GM12878 (cell line): ENCODE results near the gene TYRO3. TPM values are rescaled to one million over a fixed set of nuclear protein-coding genes. Genes with fewer than 3 reads are reported as not detected.

Source experiments
- ATAC-seq: fragments of 200-7000 bp; cut with Tn5 transposase; 3 replicates; pipeline ENCODE4 v1.9.1; 2020; ENCODE audit warnings: mild to moderate bottlenecking, moderate library complexity
- BruUV-seq: library from RNA; stranded (reverse); fragments of 400-500 nt; replicated peaks from 2 replicates; lab custom pipeline; 2021; lab: Mats Ljungman, UMichigan
- CTCF ChIA-PET: fragments of 300-600 bp; sonication (Branson Sonifier 250); formaldehyde crosslinking; extraction: SDS; loops from one replicate; lab custom pipeline; 2021; ENCODE audit warnings: inconsistent platforms; lab: Yijun Ruan, JAX
- POLR2A ChIA-PET: fragments of 350-600 bp; formaldehyde crosslinking; extraction: SDS; loops from one replicate; lab custom pipeline; 2021; ENCODE audit warnings: inconsistent platforms; lab: Charles Lee
- RAD21 ChIA-PET: fragments of 300-600 bp; sonication (Branson Sonifier 250); formaldehyde crosslinking; loops from one replicate; lab custom pipeline; 2023; ENCODE audit warnings: antibody characterized with exemption; ENCODE audit not compliant: unreplicated experiment; lab: Charles Lee
- SMC1A ChIA-PET: fragments of 300-600 bp; sonication (Branson Sonifier 250); formaldehyde crosslinking; loops from one replicate; lab custom pipeline; 2023; ENCODE audit not compliant: unreplicated experiment, uncharacterized antibody; lab: Charles Lee
- DNase-seq: peaks from one replicate; pipeline ENCODE4 v3.0.0-alpha.2; 2011; ENCODE audit warnings: low read depth, low spot score
- FAIRE-seq: peaks from 3 replicates; lab custom pipeline; 2011; peaks lifted over from hg19 to GRCh38; lab: Jason Lieb, UNC
- H2AFZ ChIP-seq: 2 replicates; pipeline ENCODE4 v1.6.0; 2011; ENCODE audit warnings: low read depth, low read length, control low read depth; ENCODE audit not compliant: control insufficient read depth
- H3K27ac ChIP-seq: 2 replicates; pipeline ENCODE4 v1.5.1; 2011; ENCODE audit warnings: control low read depth; ENCODE audit not compliant: control insufficient read depth, insufficient read depth
- H3K27me3 ChIP-seq, 2 experiments: replicated peaks in 1 of 2; 2 replicates each; pipeline versions ENCODE4 v1.6.0 to v1.6.1; 2011; ENCODE audit warnings: low read length in 1 of 2; ENCODE audit not compliant: control insufficient read depth in 2 of 2, insufficient read depth in 2 of 2
- H3K36me3 ChIP-seq, 2 experiments: 2 replicates each; pipeline ENCODE4 v1.5.1; 2011; ENCODE audit warnings: low read length in 1 of 2; ENCODE audit not compliant: control insufficient read depth in 2 of 2, insufficient read depth in 2 of 2
- H3K4me1 ChIP-seq: 2 replicates; pipeline ENCODE4 v1.6.1; 2011; ENCODE audit warnings: mild to moderate bottlenecking, low read length, moderate library complexity, mixed read lengths; ENCODE audit not compliant: control insufficient read depth, insufficient read depth
- H3K4me2 ChIP-seq: 2 replicates; pipeline ENCODE4 v1.6.0; 2011; ENCODE audit warnings: control low read depth; ENCODE audit not compliant: control insufficient read depth, insufficient read depth
- H3K4me3 ChIP-seq: fragments of 200-600 bp; sonication (generic); 2 replicates; pipeline ENCODE4 v1.5.1; 2016
- H3K79me2 ChIP-seq: 2 replicates; pipeline ENCODE4 v1.6.0; 2011; ENCODE audit warnings: low read length; ENCODE audit not compliant: control insufficient read depth, insufficient read depth
- H3K9ac ChIP-seq: 2 replicates; pipeline ENCODE4 v1.8.0; 2011; ENCODE audit warnings: low read length, control low read depth, mixed read lengths; ENCODE audit not compliant: control insufficient read depth, insufficient read depth
- H3K9me3 ChIP-seq: replicated peaks from 3 replicates; pipeline ENCODE4 v1.5.1; 2011; ENCODE audit warnings: mild to moderate bottlenecking, low read length; ENCODE audit not compliant: control insufficient read depth, insufficient read depth
- H4K20me1 ChIP-seq: 2 replicates; pipeline ENCODE4 v1.6.0; 2011; ENCODE audit not compliant: control insufficient read depth, insufficient read depth
- ASH2L ChIP-seq: fragments of 300-600, 200-600 bp; sonication (generic); IDR thresholded peaks from 2 replicates; pipeline ENCODE4 v1.6.1; 2017; ENCODE audit warnings: low read depth, mild to moderate bottlenecking, borderline replicate concordance
- BCL11A ChIP-seq: IDR thresholded peaks from 2 replicates; pipeline ENCODE4 v1.6.1; 2011; ENCODE audit warnings: low read depth, low read length
- BHLHE40 ChIP-seq, 2 experiments: fragments of 450-650 bp in 1 of 2; IDR thresholded peaks; 2 replicates each; pipeline ENCODE4 v1.6.1; 2011 to 2017; ENCODE audit warnings: low read depth in 2 of 2, borderline replicate concordance in 1 of 2, improper control_type of control experiment in 1 of 2, low read length in 1 of 2, mild to moderate bottlenecking in 1 of 2
- MTA3 ChIP-seq: IDR thresholded peaks from 2 replicates; pipeline ENCODE4 v1.6.1; 2012; ENCODE audit warnings: low read length, inconsistent platforms, borderline replicate concordance
- NFXL1 ChIP-seq: fragments of 450-650 bp; IDR thresholded peaks from 2 replicates; pipeline ENCODE4 v1.6.1; 2017; ENCODE audit warnings: antibody characterized with exemption, mild to moderate bottlenecking, borderline replicate concordance
- NFYB ChIP-seq: IDR thresholded peaks from 2 replicates; pipeline ENCODE4 v1.6.1; 2011; ENCODE audit warnings: low read depth, mild to moderate bottlenecking, low read length, improper control_type of control experiment, moderate library complexity; ENCODE audit not compliant: insufficient read depth
- PML ChIP-seq: IDR thresholded peaks from 2 replicates; pipeline ENCODE4 v1.6.1; 2012; ENCODE audit warnings: low read length, inconsistent platforms
- POLR2A ChIP-seq: IDR thresholded peaks from 2 replicates; pipeline ENCODE4 v1.6.1; 2011; ENCODE audit warnings: low read depth, mild to moderate bottlenecking, low read length
- POLR2AphosphoS2 ChIP-seq: IDR thresholded peaks from 2 replicates; pipeline ENCODE4 v1.6.1; 2011; ENCODE audit warnings: low read depth, mild to moderate bottlenecking, low read length, improper control_type of control experiment, moderate library complexity
- SIN3A ChIP-seq: IDR thresholded peaks from 2 replicates; pipeline ENCODE4 v1.6.1; 2012; ENCODE audit warnings: low read depth, low read length, improper control_type of control experiment
- SUZ12 ChIP-seq: fragments of 200-600 bp; sonication (generic); IDR thresholded peaks from one replicate; pipeline ENCODE4 v1.6.1; 2018; ENCODE audit warnings: antibody characterized with exemption, mild to moderate bottlenecking; ENCODE audit not compliant: unreplicated experiment
- YBX1 ChIP-seq: fragments of 450-650 bp; IDR thresholded peaks from 2 replicates; pipeline ENCODE4 v1.6.1; 2016; ENCODE audit warnings: antibody characterized with exemption
- YY1 ChIP-seq: IDR thresholded peaks from 2 replicates; pipeline ENCODE4 v1.6.1; 2011; ENCODE audit warnings: low read depth, mild to moderate bottlenecking, low read length
- WGBS: methylation state at CpG from one replicate; pipeline ENCODE4 v1.1.6; 2016; ENCODE audit warnings: low lambda C conversion rate; ENCODE audit not compliant: insufficient replicate concordance, insufficient coverage; ENCODE audit errors: missing lambda C conversion rate; 5-methylcytosine and 5-hydroxymethylcytosine counted together
- in situ Hi-C: fragments of 300-500 bp; cut with MboI; formaldehyde crosslinking; loops from 9 replicates; pipeline ENCODE4 v1.14.3; 2018; ENCODE audit warnings: mixed read lengths
- intact Hi-C: fragments of 100-400 bp; cut with micrococcal nuclease; formaldehyde crosslinking; loops from one replicate; pipeline ENCODE4 v1.14.2; 2022; ENCODE audit not compliant: unreplicated experiment
- polyA plus RNA-seq, 11 experiments: library from polyadenylated mRNA; depleted of rRNA in 4 of 11; unstranded in 6 of 11; stranded (reverse) in 5 of 11; fragments of >200 nt; fragmentation: Nextera tagmentation in 4 of 11; fragmentation: Illumina TruSeq in 1 of 11; extraction: Ambion mirVana in 4 of 11; extraction: Trizol in 1 of 11; gene quantifications; 1 replicate in 1 of 11; 2 replicates in 10 of 11; pipeline versions ENCODE4 v1.2.1 to v1.2.3, GENCODE V29; 2011 to 2016; ENCODE audit warnings: inconsistent platforms in 2 of 11, missing spikeins in 2 of 11, low read depth in 1 of 11
- total RNA-seq, 4 experiments: library from RNA; depleted of rRNA in 3 of 4; stranded (reverse); fragments of >200 nt in 3 of 4; fragmentation: Illumina TruSeq in 1 of 4; extraction: Trizol in 1 of 4; gene quantifications; 2 replicates each; pipeline versions ENCODE4 v1.2.1 to v1.2.3, GENCODE V29; 2013 to 2021
- TF ChIP-seq, protein P1 (sequence below): IDR thresholded peaks from 2 replicates; pipeline ENCODE4 v1.6.1; 2011; ENCODE audit warnings: mild to moderate bottlenecking, low read depth, low read length, moderate library complexity; ENCODE audit not compliant: insufficient replicate concordance
- TF ChIP-seq, protein P2 (sequence below): fragments of 450-650 bp; IDR thresholded peaks from 2 replicates; pipeline ENCODE4 v1.6.1; 2017; ENCODE audit warnings: borderline replicate concordance
- TF ChIP-seq, protein P3 (sequence below): fragments of 450-650 bp; IDR thresholded peaks from 2 replicates; pipeline ENCODE4 v1.6.1; 2016; ENCODE audit warnings: mild to moderate bottlenecking

TYRO3 gene
- total and polyA plus RNA-seq, 10 of the 15 experiments (the other 5 are each of a cell fraction or from before 2014, with no cell fraction given), result 0.06 to 0.28 (median 0.13) TPM; not detected in 4

DNA sequence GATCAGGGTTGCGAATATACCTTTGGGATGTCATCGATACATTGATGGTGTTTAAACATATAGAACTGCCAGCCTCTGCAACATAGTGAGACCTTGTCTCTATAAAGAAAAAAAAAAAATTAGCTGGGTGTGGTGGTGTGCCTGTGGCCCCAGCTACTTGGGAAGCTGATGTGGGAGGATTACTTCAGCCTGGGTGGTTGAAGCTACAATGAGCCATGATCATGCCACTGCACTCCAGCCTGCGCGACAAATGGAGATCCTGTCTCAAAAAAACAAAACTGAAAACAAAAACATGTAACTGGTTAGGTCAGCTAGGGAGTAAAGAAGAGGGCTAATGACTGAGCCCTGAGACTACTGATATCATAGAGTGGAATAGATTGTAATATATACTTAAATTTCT is 70.5 kb downstream of the TYRO3 start:
- no peak overlapping the region for H3K27ac ChIP-seq
- no TSS peak for BruUV-seq
- peaks cover 5% of the 10 kb centered on the region for H3K4me1 ChIP-seq
- H3K9ac ChIP-seq, result no peak overlapping the region
- ChIA-PET POLR2A (interaction anchor here (0.7 kb wide), 1 partner anchor 1895 kb away, joined by 4 read pairs; no protein-coding TSS in a partner anchor), CTCF (interaction anchor here (1.2 kb wide), 2 partner anchors 25 to 164 kb away, joined by 3 read pairs; no protein-coding TSS in a partner anchor), SMC1A (no interaction called here), RAD21 (no interaction called here)
- 81% methylated on average over 4 of the region's 4 CpGs for WGBS
- H4K20me1 ChIP-seq, result no peaks in the 10 kb centered on the region
- intact Hi-C loops (no loop called here), in situ Hi-C loops (no loop called here)
- H3K4me3 ChIP-seq, result no peak overlapping the region
- FAIRE-seq (no peak), ATAC-seq (no peak), DNase-seq (no peak)
- H3K27me3 ChIP-seq, result no peaks in the 10 kb centered on the region
- no peaks in the 10 kb centered on the region for H3K36me3 ChIP-seq
- H3K9me3 ChIP-seq, result no peaks in the 10 kb centered on the region
- no peak overlapping the region for H3K4me2 ChIP-seq
- TF ChIP-seq BCL11A, result no peak
- TF ChIP-seq SUZ12, result no peak
- TF ChIP-seq POLR2AphosphoS2, result no peak
- TF ChIP-seq NFXL1, result no peak
- TF ChIP-seq PML, result no peak
- TF ChIP-seq NFYB, result no peak
- no peak for TF ChIP-seq MTA3
- H2AFZ ChIP-seq, result no peak overlapping the region
- no peaks in the 10 kb centered on the region for H3K79me2 ChIP-seq

DNA sequence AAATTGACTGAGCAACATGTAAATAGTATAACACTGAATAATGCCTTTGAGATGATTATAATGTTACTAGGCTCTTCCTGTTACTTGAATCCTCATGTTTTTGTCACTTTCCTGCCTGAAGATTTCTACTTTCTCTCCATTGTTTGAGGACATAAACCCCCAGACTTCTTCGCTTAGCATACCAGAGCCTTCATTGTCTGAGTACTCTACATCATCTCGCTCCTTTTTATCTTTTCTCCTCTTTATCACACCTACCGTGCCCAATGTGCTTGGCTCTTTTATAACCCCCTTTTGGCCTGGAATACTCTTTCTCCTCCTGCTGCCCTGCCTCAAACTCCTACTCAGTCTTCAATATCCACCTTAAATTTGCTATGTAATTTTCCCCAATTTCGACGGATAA is 70.9 kb downstream of the TYRO3 start:
- BruUV-seq, result no TSS peak
- CTCF ChIA-PET, result interaction anchor here (1.2 kb wide), 2 partner anchors 25 to 164 kb away, joined by 3 read pairs; no protein-coding TSS in a partner anchor
- no peaks in the 10 kb centered on the region for H3K36me3 ChIP-seq
- in situ Hi-C loops, result no loop called here
- FAIRE-seq (no peak), DNase-seq (no peak), ATAC-seq (no peak)
- POLR2A ChIA-PET, result no interaction called here
- no peaks in the 10 kb centered on the region for H3K27me3 ChIP-seq
- SMC1A ChIA-PET, result no interaction called here
- H3K27ac ChIP-seq, result no peak overlapping the region
- H3K4me2 ChIP-seq, result no peak overlapping the region
- H3K4me1 ChIP-seq, result peaks cover 5% of the 10 kb centered on the region
- H2AFZ ChIP-seq, result no peak overlapping the region
- no peak overlapping the region for H3K9ac ChIP-seq
- H4K20me1 ChIP-seq, result no peaks in the 10 kb centered on the region
- RAD21 ChIA-PET, result no interaction called here
- no peaks in the 10 kb centered on the region for H3K9me3 ChIP-seq
- intact Hi-C loops, result no loop called here
- no peaks in the 10 kb centered on the region for H3K79me2 ChIP-seq
- TF ChIP-seq ASH2L (no peak), BHLHE40 (IDR thresholded peaks at IDR 0.05; ENCODE audit: borderline replicate concordance in 1 of 2, low read depth in 2 of 2, low read length in 1 of 2) (no peak), POLR2A (no peak), SIN3A (no peak), YY1 (no peak), YBX1 (no peak)
- TF ChIP-seq, protein P1, sequence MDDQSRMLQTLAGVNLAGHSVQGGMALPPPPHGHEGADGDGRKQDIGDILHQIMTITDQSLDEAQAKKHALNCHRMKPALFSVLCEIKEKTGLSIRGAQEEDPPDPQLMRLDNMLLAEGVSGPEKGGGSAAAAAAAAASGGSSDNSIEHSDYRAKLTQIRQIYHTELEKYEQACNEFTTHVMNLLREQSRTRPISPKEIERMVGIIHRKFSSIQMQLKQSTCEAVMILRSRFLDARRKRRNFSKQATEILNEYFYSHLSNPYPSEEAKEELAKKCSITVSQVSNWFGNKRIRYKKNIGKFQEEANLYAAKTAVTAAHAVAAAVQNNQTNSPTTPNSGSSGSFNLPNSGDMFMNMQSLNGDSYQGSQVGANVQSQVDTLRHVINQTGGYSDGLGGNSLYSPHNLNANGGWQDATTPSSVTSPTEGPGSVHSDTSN, result no peak
- TF ChIP-seq, protein P2, sequence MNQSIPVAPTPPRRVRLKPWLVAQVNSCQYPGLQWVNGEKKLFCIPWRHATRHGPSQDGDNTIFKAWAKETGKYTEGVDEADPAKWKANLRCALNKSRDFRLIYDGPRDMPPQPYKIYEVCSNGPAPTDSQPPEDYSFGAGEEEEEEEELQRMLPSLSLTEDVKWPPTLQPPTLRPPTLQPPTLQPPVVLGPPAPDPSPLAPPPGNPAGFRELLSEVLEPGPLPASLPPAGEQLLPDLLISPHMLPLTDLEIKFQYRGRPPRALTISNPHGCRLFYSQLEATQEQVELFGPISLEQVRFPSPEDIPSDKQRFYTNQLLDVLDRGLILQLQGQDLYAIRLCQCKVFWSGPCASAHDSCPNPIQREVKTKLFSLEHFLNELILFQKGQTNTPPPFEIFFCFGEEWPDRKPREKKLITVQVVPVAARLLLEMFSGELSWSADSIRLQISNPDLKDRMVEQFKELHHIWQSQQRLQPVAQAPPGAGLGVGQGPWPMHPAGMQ, result no peak
- TF ChIP-seq, protein P3, sequence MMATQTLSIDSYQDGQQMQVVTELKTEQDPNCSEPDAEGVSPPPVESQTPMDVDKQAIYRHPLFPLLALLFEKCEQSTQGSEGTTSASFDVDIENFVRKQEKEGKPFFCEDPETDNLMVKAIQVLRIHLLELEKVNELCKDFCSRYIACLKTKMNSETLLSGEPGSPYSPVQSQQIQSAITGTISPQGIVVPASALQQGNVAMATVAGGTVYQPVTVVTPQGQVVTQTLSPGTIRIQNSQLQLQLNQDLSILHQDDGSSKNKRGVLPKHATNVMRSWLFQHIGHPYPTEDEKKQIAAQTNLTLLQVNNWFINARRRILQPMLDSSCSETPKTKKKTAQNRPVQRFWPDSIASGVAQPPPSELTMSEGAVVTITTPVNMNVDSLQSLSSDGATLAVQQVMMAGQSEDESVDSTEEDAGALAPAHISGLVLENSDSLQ, result no peak
- no peak overlapping the region for H3K4me3 ChIP-seq
- 88% methylated on average over 5 of the region's 5 CpGs for WGBS
